HG02981 (cell line): ENCODE measurements around the gene MAOB.

ENCODE experiments used
- ATAC-seq: cut with Tn5 transposase; IDR thresholded peaks from one replicate; pipeline ENCODE4 v1.9.1; 2021; ENCODE audit warnings: mild to moderate bottlenecking, moderate library complexity; ENCODE audit not compliant: unreplicated experiment

The MAOB gene

DNA sequence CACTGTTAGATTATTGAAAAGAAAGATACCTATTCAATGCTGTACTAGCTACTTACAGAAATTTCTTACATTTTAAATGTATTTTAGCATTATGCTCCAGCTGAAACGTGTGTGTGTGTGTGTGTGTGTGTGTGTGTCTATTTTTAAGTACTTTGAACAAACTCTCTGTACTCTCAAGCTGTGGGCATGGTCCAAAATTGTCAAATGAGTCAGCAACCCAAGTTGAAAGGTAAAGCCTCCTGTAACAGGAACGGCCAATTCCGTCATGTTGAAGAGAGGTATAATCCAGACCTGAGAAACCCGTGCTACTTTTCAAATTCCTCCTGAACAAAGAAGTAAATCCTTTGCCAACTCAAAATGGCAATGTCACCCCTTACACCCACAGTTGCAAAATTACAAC is 20.5 kb downstream of the MAOB start:
- ATAC-seq = no peak

DNA sequence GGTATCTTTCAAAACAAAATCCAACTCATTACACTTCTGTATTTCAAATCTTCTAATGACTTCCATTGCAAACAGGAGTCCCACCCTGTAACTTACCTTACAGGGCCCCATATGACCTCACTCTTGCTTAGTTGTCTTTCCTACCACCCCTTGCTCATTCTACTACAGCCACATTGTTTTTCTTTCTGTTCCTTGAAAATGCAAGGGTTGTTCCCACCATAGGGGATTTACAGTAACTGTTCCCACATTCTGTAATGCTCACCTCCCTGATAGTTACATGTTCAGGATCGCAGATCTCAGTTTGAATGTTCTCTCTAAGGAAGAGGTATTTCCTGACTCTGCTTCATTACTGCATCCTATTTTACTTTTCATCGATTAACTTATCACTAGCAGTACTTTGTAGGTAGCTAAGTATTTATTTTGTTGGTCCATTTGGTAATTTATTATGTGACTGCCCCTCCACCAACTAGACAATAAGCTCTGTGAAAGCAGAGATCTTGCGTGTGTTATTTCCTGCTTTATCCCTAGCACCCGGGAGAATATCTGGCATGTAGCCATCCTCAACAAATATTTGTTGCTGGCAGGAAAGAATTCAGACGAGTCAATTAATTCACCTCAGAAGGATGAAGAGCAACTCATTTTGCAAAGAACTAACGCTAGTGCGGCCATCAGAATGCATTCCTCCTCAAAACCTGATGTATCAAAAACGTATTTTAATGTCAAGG is 21.4 kb downstream of the MAOB start:
- ATAC-seq = no peak

DNA sequence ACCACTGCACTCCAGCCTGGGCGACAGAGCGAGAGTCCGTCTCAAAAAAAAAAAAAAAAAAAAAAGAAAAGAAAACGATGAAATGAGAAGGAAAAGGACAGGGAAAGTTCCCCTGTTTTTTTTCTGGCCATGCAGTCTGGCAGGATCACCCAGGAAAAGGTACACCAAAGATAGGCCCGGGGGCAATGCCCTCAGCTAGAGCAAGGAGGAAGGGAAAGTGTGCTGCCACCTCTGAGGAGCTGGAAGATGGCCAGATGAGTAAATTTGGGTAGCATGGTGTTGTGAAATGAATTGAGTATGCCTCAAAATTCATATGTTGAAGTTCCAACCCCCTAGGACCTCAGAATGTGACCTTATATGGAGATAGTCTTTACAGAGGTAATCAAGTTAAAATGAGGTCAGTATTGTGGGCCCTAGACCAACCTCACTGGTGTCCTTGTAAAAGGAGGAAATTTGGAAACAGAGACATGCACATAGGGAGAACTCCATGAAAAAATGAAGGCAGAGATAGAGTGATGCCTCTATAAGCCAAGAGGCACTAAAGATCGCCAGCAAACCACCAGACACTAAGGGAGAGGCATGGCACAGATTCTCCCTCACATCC is 28.9 kb downstream of the MAOB start:
- no peak for ATAC-seq

DNA sequence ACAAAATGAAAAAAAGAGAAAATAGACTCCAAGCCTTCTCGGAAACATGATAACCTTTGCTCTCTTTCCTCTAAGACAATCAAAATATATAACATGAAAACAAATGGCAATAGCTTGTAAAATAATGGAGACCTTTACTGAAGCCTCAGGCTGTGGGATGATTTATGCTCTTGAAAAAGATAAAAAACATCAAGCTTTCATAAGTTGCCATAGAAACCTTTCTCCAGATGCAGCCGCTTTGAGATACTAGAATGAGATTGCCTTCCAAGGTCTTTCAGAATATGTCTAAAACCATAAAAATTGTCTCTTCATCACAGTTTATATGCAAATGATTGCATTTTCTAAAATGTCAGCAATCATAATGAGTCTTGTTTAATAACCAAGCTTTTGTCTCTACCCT is 31.6 kb downstream of the MAOB start:
- no peak for ATAC-seq

DNA sequence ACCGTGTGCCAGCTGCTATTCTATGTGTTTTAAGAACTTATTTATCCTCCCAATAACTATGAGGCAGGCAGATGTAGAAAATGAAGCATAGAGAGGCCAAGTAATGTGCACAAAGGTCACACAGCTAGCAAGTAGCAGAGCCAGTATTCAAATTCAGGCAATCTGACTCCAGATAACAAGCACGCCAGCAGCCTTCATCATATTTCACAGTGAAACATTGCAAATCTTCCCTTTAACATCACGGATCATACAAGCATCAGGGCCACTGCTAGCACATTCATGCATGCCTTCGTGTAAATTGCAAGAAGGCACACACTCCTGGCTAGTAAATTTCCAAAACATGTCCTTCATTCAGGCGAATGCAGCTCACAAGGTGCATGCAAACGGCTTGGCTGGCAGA is 33.1 kb downstream of the MAOB start:
- ATAC-seq = no peak

DNA sequence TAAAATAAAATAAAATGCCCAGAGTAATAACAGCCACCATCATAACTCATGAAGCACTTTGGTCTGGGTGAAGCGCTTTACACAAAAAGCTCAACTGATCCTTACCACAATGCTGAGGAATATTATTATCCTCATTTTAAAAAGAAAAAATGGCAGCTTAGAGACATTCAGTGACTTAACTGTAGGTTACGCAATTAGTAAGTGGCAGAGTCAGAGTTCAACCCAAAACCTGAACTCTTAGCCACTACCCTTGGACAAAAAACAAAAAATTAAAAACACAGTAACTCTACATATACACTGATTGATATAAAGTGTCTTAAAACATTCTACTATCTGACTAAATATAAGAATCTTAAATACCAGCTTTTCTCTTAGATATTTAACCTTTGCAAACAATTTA is 34.9 kb downstream of the MAOB start:
- ATAC-seq = no peak

DNA sequence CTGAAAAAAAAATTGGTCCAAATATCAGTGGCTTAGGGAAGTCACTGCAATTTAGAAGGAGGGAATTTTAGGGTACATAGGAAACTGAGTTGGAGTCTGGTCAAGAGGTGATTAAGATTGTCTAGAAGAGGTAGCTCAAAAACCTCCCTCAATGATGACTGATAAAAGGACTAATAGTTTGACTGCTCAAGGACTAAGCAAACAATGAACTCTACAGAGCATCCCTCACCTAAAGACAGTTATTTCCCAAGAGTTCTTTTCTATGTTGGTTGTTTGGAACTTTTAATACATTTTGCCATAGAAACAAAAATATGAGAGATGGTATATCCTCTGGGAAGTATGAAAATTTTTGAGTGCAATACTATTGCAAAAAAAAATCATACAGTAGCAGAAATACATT is 35.7 kb downstream of the MAOB start:
- ATAC-seq = no peak

DNA sequence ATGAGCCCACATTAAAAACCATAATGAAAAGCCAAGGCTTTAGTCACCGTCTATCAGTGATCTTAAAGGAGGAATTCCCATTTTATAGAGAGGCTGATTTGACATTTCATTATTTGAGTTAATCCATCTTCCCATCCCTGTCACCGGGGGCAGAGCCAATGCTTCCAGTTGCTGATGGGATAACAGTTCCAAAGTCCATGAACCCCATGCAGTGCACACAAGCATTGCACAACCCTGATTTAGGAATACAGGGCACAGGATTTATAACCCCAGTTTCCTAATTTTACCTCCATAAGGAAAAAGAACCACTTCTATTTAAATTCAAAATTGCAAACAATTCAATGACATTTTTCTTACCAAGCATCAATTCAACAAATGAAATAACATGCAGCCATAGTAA is 36.5 kb downstream of the MAOB start:
- no peak for ATAC-seq

DNA sequence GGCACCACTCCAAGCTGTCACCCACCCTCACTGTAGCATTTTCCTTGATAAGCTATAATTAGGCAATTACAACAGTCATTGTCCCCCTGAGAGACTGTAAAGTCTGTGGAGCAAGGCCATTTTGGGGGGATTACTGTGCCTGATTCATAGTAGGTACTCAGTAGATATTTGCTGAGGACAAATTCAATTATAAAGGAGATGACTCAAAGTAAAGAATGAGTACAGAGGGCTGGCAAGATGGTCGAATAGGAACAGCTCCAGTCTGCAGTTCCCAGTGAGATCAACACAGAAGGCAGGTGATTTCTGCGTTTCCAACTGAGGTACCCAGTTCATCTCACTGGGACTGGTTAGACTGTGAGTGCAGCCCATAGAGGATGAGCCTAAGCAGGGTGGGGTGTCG is 42.0 kb downstream of the MAOB start:
- ATAC-seq = no peak

DNA sequence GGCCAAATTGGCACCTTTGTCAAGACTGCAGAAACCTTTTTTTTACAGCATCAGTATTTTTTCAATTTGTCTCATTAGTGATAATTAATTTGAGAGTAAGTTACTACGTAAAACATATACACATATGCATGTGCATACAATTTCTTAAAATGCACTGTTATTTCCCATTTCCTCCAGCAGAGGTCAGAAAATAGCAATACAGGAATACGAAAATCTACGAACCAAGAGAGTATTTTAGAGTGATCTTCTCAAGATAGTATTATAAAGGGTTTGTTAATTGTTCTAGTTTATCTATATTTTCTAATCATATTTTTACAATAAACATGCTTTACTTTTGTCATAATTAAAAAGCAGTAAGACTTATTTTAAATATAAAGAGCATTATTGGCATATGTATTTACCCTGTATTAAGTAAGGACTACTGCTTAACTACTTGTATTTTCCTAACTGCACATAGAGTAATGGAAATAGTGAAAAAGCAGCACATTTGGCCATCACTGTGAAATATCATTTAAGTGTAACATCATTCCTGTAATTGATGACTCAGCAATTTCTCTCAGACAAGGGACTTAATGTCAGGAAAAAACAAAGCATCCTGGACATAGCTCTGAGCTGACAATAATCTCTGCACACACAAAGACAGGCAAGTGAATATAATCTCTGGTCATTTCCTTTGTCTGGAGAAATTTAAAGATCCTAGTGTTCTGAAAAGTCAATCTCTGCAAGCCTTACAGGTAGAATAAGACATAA is 45.6 kb downstream of the MAOB start:
- ATAC-seq = no peak

DNA sequence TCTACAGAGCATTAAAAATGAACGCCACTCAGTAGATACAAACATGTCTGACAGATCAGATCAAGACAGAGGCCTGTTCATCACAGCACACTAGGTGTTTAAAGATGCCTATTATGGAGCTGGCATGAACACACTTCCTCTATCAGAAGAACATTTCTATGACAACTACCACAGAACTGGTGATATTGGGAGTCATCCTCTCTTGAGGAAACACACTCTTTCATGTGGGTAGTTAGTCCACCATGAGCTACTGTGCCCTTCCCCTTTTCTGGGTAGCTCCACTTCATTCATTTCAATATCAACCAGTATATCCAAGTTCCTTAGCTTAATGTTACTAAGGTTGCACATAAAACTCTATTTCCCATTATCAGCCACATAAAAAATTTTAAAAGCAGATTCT is 46.7 kb downstream of the MAOB start:
- ATAC-seq = no peak

DNA sequence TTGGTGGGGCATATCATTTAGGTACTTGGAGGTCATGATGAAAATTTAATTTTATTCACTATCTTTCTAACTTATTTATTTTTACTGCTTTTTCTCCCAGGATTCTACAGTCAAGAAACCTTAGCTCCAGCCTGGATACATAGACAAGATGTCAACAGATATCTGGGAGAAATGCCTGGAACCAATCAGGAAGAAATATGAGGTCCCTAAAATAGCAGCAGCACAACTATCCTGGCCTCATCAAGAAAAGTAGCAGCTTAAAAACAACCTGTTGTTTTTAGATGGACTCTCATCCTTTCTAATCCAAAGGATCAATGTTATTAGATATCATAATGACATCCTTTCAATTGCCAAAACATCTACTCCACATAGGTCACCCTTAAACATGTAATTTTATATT is 54.5 kb downstream of the MAOB start:
- ATAC-seq = no peak

DNA sequence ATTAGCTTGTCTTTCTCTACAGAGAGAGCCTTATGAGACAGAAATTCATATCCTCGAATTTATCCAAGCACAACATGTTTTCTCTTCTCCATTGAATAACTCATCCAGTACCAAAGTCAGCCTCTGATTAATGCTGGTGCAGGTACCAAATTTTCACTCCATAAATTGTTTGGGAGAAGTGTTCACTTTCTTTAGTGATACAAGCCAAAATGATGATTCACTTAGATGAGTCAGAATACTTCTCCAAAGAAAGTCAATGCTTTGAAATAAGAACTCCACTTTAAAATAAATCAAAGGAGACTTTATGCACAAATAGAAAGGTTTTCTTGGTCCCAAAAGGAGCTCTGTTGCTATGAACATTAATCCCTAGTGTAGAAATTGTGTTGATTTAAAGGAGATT is 60.2 kb downstream of the MAOB start:
- no peak for ATAC-seq

DNA sequence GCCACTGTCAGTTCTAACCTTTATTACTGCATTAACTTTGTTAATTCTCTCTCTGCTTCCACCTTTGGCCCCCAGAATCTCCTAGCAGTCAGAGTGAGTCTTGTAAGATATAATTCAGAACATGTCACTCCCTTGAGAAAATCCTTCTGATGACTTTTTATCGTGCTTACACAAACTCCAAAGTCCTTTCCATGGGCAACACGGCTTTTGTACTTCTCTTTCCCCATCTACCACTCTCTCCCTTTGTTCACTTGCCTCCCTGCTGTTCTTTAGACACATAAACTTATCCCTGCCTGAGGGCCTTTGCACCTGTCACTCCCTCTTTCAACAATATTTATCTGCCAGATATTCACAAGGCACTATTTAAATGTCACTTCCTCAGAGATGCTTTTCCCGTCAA is 64.8 kb downstream of the MAOB start:
- no peak for ATAC-seq

DNA sequence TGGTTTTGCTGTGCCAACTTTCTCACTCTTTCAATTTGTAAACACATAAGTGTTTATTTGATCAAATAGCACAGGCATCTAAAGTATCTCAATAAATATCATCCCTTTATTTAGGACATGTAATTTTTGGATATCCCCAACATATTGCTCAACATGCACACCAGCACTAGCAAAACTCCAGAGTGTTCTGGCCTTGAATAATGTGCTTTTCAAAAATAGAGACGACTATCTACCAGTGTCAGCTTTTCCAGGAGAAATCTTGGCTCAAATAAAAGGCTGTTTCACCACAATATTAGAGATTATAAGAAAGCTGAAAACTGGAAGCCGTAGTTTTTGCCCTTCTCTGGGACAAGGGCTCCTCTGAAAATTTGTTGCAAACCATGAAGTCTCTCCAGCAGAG is 67.0 kb downstream of the MAOB start:
- no peak for ATAC-seq

DNA sequence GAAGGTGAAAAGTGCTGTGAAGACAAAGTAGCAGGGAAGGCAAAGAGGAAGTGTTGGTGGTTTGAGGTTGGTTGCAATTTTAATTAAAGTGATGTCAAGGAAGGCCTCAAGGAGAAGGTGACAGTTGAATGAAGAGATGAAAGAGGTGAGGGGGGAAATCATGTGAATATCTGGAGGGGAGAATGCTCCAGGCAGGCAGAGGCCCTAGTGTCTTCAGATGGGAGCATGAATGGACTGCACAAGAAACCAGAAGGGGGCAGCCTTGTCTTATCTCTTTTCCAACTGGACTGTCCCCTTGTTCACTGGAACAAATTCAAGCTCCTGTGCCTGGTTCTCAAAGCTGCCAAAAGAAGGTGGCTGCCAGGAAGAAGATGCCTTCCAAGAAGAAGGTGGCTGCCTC is 68.4 kb downstream of the MAOB start:
- no peak for ATAC-seq

DNA sequence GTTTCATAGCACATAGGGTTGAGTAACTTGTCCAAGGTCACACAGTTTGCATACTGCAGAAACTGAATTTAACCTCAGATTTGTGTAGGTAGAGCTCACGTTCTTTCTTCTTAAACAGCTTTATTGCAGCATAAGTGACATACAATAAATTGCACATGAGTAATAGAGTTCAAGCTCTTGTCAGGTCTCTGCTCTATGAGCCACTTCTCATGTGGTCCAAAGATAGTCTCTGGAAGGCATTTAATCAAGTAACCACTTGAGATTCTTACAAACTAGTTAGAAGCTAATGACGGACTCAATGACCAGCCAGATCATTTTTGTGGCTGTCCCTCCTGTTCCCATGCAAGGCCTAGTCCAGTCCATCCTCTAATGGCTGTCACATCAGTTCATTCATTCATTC is 68.9 kb downstream of the MAOB start:
- ATAC-seq = no peak

DNA sequence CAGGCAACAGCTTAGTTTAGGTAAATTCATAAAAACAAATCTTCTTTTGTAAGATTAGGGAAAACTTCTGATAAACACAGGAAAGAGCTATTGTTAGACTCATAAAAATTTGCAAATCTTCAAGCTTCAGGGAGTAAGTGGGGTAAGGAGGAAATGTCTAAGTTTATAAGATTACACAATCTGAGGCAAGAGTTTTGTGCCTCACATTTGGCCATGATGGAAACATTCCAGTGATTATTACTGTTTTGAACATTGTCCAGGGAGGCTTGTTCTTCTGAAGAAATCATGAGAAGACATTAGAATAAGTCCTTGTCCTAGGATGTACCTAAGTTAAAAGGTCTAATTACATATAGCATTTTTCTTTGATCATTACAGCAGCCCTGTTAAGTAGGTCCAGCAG is 72.8 kb downstream of the MAOB start:
- ATAC-seq = no peak

DNA sequence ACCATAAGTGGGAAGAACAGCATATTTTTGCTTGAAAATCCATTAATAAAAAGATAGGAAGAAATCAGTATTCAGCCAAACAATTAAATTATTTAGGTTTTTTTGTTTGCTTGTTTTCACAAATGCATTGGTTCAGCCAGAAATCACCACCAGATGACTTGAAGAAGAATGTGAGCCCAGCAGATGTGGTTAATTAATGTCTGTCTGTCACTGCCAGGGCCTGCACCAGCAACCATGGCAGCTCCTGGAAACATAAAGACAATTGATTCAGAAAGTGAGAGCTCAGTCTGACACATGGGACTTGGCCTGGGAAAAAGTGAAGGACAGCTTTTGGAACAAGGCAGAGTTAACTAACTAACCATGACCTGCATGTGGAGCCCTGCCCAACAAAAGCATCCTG is 74.0 kb downstream of the MAOB start:
- no peak for ATAC-seq

DNA sequence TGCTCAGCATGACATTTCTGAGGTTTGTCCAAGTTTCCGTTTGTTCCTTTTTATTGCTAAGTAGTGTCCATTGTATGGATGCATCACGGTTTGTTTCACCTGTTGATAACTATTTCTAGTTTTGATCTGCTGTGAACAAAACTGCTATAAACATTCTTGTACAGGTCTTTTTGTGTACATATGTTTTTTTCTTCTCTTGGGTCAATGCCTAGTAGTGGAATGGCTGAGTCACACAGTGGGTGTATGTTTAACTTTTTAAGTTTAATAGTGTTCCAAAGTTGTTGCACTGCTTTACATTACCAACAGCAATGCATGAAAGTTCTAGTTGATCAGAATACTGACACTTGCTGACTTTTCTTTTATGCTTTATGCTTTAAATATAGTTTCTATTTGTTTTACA is 76.7 kb downstream of the MAOB start:
- ATAC-seq = no peak

DNA sequence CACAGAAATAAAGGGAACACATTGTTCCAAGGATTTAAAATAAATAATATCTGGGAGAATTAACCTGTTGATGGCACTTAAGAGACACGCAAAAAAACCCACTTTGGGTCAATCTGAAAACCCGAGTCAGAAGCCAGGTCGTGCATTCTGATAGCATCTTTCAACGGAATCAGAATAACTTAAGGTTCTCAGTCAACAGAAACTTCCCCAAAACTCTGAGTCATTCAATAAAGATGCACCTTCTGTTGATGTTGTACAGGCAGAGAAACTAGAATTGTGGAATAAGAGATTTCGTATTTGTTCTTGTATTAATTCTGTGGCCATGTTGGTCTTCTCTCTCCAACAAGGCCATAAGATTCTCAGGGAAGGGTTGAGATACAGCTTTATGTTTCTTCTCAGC is 78.2 kb downstream of the MAOB start:
- no peak for ATAC-seq

DNA sequence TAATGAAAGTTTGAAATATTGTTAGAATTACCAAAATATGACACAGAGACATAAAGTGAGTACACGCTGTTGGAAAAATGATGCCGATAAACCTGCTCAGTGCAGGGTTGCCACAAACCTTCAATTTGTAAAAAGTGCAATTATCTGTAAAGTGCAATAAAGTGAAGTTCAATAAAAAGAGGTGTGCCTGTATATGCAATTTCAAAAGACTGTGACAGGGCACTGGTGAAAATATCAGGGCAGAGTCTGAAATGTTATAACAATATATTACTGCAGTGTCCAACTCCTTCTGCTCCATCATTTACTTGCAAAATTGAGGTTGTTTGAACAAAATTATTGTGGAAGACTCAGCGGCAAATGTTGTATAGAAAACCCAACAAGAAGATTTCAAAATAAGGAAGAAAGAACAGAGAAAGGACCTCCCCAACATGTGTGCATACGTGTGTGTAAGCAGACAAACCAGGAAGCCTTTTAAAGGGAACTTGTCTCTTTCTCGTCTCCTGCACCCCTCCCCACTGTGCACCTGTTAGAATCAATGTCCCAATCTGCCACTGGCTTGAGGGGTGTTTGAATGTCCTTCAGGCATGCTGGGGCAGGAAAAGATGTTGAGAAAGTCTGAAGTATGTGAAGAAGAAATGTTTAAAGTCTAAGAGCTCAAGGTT is 96.2 kb downstream of the MAOB start:
- ATAC-seq = no peak
